A172 (cell line): ENCODE data around the gene TDRD9. TPM values are rescaled to one million over a fixed set of nuclear protein-coding genes. Genes with fewer than 3 reads are reported as not detected.
"Not testable (repeated sequence)": the region's sequence is repeated elsewhere in the genome, so short reads cannot be mapped to it uniquely, and the experiment has no call there.

Experiments used
- DNase-seq: peaks from one replicate; pipeline ENCODE4 v3.0.0-alpha.2; 2015; ENCODE audit warnings: low spot score
- total RNA-seq: library from RNA; depleted of rRNA; stranded (reverse); fragments of >200 nt; shearing (Covaris generic); gene quantifications from 2 replicates; pipeline ENCODE4 v1.2.3, GENCODE V29; 2014

TDRD9 gene
- total RNA-seq, 1 experiment from 2014 or later: not detected

DNA sequence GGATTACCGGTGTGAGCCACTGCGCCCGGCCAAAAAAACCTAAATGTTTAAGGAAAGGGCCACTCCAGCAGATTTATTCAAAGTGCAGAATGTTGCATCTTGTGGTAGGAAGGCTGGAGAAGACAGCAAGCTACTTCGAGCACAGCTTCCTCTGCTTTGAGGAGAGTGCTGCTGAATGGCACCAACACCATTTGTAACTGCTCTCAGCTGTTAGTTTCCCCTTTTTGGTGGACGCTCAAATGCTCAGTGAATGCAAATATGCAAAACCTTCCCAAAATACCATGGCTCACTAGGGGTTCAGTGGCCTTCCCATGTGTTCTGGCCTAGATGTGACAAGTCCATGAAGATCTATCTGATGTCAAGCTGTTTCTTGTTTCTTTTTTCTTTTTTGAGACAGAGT, 2.9 kb upstream of the TDRD9 start:
- no peak for DNase-seq

GRCh38 chr14:103927566-103927965, 690 bp upstream of the TDRD9 start:
- no peak for DNase-seq

GRCh38 chr14:103930051-103930604, 1.9 kb downstream of the TDRD9 start:
- peak; percentile 1 for DNase-seq

DNA sequence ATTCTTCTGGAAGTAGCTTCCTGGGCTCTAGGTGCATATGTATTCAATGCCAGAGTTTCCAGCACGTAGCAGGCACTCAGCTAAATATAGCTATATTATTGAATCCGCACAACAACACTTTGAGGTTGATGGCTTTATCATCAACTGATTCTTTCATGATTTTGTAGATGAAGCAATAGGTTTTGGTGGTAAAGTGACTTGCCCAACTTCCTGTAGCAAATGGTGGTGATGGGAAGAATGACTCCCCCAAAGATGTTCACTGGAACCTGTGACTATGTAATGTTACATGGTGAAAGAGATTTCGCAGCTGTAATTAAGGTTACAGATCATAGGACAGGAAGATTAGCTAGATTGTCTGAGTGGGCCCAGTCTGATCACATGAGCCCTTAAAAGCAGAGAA, 3.2 kb downstream of the TDRD9 start:
- no peak for DNase-seq

DNA sequence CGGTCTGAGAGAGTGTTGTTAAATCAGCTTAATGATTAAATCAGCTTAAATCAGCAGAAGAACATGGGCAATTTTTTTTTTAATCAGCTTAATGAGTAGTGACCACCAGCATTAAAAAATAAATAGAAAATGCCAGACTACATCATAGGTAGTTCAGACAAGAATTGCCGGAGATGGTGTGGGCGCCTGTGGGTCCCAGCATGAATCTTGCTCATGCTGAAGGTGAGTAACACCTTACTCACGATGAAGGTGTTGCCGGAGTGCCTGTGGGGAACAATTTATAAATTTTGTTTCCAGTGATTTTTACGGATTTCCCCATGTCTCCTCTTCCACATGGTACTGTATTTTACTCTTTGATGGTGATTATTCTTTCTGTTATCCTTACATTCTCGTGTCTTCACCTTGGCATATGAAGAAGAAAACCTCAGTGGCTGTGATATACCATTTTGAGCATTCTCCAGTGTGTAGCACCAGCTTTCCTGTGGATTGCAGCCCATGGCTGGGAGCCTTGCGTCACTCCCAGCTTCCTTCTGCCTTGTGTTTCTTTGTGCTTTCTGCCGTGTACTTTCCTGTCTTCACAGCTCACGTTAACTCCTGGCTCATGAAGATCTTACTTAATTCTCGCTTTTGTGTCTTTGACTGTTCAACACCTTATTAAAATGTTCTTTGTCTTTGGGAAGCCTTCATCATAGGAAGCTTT, 4.7 kb downstream of the TDRD9 start:
- DNase-seq: no peak

DNA sequence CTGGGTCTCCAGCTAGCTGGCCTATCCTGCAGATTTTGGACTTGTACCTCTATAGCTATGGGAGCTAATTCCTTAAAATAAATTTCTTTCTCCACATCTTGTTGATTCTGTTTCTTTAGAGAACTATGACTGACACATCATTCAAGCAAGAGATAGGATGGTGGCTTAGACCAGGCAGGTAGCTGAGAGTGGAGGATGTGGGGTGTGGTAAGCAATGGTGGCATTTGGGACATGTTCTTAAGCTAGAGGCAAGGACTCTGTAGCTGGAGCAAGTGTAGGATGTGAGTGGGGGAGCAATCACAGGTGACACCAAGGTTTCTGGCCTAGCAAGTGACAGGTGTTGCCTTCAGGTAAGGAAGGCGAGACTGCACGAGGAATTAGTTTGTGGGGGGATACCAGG, 6.8 kb downstream of the TDRD9 start:
- DNase-seq: no peak

GRCh38 chr14:103941462-103941861, 13.2 kb downstream of the TDRD9 start:
- no peak for DNase-seq

GRCh38 chr14:103941973-103942736, 13.9 kb downstream of the TDRD9 start, which contains the start of gene RD3L:
Gene RD3L (minus strand): TSS chr14:103942529. CDS start chr14:103941695, 834 bp downstream.
- no peak for DNase-seq

- no peak for DNase-seq
Observed at GRCh38 chr14:103943673-103944072, 15.4 kb downstream of the TDRD9 start.

GRCh38 chr14:103946975-103947374, 18.7 kb downstream of the TDRD9 start:
- no peak for DNase-seq

DNA sequence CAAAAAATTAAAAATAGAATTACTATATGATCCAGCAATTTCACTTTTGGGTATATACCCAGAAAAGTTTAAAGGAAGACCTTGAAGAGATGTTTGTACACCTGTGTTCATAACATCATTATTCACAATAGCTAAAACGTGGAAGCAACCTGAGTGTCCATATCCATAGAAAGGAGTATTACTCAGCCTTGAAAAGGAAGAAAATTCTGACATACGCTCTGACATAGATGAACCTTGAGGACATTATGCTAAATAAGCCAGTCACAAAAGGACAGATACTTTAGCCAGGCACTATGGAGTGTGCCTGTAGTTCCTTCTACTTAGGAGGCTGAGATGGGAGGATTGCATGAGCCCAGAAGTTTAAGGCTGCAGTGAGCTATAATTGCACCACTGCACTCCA, 20.2 kb downstream of the TDRD9 start:
- no peak for DNase-seq

GRCh38 chr14:103949131-103949790, 21.0 kb downstream of the TDRD9 start:
- DNase-seq: no peak

DNA sequence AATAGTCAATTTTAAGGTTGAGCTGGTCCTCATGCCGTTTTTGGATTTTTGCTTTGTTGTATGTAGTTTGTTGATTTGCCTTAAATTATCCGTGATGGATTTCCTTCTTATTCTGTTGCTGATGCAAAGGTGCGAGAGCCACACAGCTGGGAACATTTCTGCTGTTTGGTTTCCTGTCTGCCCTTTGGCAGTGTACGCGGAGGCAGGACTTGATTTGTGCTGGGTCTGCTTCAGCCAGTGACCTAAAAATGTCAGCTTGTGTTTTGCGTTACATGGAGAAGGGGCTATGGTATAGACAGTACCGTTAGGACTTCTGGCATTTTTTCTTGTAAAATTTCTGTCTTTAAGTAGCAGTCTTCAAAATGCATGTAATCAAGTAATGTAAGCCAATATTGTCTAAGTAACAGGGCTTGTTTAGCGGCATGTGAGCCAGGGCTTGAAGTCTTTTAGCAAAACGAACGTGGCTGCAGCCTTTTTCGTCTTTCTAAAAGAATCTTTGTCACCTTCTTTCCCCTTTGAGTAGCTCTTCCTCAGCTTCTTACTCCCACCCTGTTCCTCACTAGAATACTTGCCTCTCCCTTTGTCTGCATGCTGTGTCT, 32.3 kb downstream of the TDRD9 start:
- DNase-seq: no peak

DNA sequence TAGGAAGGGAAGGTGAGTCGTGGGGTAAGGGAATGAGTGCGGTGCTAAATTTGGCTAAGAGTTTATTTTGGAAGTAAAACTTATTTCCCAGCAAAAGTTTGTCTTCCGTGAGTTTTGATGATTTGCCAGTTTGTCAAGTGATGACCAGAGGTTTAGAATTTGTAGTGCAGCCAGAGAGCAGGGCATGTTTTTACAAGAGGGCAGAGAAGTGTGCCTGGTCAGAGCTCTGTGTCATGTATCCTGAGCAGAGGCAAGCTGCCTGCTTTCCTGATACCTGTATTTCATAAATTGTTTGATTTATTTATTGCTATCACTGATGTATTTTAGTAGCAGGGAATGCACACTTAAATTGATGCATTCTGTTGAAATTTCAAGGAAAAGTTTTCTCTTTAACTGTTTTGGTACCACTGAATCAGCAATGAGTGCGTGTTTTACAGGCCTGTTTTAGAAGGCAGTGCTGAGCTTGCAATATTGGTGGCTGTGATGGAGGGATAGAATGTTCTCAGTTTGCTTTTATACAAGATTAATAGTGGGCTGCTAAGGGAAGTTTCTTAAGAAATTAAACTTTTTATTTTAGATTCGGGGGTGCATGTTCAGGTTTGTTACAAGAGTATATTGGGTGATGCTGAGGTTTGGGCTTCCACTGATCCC, 33.8 kb downstream of the TDRD9 start:
- no peak for DNase-seq

- no peak for DNase-seq
Observed at GRCh38 chr14:103966631-103967030, 38.4 kb downstream of the TDRD9 start.

GRCh38 chr14:103969961-103970360, 41.7 kb downstream of the TDRD9 start:
- DNase-seq: no peak

- no peak for DNase-seq
Observed at GRCh38 chr14:103973354-103973753, 45.1 kb downstream of the TDRD9 start.

DNA sequence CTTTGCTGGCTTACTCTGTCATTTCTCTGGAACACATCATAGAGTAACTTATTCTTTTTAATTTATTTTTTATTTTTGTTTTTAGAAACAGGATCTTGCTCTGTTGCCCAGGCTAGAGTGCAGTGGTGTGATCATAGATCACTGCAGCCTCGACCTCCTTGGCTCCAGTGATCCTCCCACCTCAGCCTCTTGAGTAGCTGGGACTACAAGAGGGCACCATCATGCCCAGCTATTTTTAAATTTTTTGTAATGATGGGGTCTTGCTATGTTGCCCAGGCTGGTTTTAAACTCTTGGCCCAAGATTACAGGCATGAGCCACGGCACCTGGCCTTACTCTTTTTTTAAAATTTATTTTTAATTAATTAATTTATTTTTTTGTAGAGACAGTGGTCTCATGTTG, 46.3 kb downstream of the TDRD9 start:
- DNase-seq: no peak

DNA sequence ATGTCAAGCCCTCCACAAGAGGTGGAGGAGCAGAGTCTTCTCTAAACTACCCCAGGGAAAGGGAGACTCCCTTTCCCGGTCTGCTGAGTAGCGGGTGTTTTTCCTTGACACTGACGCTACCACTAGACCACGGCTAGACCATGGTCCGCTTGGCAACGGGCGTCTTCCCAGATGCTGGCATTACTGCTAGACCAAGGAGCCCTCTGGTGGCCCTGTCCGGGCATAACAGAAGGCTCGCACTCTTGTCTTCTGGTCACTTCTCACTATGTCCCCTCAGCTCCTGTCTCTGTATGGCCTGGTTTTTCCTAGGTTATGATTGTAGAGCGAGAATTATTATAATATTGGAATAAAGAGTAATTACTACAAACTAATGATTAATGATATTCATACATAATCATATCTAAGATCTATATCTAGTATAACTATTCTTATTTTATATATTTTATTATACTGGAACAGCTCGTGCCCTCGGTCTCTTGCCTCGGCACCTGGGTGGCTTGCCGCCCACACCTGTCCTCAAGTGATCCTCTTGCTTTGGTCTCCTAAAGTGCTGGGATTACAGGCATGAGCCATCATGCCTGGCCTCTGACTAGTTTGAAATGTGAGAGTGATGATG, 52.5 kb downstream of the TDRD9 start:
- not testable (repeated sequence) for DNase-seq

GRCh38 chr14:103984196-103984595, 55.9 kb downstream of the TDRD9 start:
- DNase-seq: no peak

- DNase-seq: no peak
Observed at GRCh38 chr14:103989034-103989433, 60.8 kb downstream of the TDRD9 start.
